GM21423 (cell line): ENCODE data around the gene WWP2.

ENCODE experiments used
- ATAC-seq: cut with Tn5 transposase; IDR thresholded peaks from one replicate; pipeline ENCODE4 v1.9.1; 2021; ENCODE audit warnings: mild to moderate bottlenecking, moderate library complexity; ENCODE audit not compliant: unreplicated experiment

Gene WWP2

DNA sequence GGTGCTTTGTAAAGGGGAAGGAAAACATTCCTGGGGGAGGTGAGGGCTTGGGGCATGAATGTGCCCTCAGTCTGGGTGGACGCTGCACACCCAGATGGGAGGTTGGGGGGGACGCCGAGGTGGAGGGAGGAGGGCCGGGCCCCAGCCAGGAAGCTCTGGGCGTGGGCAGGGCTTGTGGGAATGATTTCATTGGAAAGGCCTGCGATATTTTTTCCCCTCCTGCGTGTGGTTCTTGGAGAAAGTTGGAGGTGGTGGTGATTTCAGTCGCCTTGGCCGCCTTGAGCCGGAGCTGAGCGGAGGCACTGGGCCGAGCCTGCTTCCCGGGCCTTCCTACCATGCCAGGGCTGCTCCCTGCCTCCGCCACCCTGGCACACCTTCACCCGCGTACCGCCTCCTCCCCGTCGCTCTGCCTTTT is 162.7 kb downstream of the WWP2 start:
- no peak for ATAC-seq

DNA sequence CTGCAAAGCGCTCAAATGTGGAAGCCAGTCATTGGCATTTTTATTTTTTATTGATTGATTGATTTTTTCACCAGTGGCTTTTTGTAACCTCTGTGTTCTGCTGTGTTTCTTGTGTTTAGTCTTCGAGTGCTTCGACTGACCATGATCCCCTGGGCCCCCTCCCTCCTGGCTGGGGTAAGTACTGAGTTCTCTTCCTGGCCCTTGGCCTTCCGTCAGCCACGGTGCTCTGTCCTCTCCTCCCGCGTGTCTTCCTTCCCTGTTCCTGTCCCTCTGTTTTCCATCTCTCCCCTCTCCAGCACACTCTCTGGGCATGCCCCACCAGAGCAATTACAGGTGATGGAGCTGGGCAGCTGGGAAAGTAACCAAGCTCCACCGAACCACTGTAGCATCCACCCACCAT is 163.2 kb downstream of the WWP2 start:
- no peak for ATAC-seq

DNA sequence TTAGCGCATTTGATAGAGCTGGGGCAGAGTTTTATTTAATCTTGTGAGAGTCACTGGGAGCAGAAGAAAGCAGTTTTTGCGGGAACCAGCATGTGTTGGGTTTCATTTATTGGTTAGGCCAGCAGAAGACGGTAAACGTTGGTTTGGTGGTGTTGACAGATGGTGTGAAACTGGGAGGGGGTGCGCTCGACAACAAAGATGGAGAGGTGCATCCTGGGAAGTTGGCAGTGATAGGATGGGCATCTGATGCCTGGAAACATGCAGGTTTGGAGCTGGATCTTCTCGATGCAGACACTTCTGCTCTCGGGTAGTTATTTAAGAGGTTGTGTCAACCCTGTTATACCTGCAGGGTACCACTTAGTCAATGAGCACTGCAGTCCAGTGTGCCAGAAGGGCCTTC is 164.1 kb downstream of the WWP2 start:
- ATAC-seq: no peak

DNA sequence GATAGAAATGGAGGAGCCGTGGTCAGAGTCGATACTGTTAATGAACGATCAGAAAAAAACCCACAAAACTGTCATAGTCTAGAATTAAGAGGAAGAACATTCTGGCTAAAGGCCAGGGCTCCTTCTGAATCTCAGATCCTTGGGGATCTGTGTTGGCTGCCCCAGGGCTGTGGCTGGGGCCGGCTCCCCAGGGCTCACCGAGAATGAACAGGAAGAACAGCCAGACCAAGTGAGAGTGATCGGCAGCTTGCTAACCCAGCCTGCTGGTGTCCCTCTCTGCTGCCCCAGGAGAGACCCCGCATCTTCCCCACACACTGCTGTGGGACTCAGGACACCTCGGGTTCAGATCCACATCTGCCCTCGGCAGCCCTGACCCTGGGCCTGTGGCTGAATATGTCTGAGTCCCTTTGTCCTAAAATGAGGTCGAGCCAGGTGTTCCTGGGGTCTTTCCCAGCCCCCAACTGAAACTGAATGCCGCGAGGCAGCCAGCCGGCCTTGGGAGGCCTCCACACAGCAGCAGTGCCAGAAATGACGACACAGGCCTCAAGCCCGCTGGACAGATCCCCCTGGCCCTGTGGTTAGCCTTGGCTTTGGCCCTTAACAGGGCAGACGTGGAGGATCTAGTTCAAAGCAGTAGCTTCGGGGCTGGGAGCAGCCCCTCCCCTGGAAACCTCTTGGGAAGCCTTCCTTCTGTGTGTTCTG is 165.1 kb downstream of the WWP2 start:
- ATAC-seq: no peak

DNA sequence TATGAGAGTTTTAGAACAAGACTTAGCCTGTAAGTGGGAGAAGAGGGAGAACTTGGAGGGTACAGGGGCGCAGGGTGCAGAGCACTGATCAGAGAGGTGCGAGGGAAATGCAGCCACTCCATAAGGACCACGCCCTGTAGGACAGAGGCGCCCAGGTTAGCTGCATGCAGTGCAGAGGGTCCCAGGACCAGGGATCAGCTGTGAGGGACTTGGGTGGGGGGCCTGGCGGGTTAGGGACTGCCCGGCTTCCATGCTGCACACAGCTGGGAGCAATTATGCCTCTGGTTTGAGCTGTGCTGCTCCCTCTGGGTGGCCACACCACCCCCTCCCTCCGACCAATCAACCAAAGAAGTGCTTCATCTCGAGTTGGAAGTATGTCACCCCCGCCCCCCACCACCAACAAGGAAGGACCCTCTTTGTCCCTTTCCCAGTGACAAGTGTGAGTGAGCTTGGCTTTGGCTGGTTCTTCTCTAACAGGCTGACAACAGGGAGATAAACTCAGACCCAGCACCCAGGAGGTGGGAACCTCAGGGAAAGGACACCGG is 166.8 kb downstream of the WWP2 start:
- no peak for ATAC-seq

DNA sequence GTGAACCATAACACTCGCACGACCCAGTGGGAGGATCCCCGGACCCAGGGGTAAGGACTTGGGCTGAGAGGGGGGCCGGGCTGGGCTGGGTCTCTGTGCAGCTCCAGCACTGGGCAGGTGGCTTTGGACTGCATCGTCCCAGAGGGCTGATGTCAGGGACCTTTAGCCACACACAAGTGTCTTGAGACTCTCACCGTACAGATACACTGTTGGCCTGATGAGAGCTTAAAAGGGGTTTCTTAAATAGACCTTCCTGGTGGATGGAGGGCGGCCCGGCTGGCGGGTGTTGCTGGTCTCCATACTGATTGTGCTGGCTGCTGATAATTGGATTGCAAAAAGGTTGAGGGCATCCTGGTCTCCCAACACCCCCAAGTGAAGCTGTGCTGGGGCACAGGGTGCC is 167.3 kb downstream of the WWP2 start:
- no peak for ATAC-seq

DNA sequence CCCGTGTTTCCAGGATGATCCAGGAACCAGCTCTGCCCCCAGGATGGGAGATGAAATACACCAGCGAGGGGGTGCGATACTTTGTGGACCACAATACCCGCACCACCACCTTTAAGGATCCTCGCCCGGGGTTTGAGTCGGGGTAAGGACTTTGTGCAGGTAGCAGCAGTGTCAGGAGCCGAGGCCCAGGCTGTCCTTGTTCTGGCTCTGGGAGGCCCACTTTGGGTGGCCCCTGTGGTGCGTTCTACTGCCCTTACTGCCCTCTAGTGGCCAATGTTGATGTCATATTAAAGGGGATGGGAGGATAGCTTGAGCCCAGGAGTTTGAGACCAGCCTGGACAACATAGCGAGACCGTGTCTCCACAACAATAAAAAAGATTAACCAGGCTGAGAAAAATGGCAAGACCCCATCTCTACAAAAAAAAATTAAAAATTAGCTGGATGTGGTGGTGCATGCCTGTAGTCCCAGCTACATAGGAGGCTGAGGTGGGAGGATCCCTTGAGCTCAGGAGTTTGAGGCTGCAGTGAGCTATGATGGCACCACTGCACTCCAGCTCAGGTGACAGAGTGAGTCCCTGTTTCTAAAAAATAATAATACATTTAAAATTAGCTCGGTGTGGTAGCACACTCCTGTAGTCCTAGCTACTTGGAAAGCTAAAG is 168.1 kb downstream of the WWP2 start:
- ATAC-seq: no peak

DNA sequence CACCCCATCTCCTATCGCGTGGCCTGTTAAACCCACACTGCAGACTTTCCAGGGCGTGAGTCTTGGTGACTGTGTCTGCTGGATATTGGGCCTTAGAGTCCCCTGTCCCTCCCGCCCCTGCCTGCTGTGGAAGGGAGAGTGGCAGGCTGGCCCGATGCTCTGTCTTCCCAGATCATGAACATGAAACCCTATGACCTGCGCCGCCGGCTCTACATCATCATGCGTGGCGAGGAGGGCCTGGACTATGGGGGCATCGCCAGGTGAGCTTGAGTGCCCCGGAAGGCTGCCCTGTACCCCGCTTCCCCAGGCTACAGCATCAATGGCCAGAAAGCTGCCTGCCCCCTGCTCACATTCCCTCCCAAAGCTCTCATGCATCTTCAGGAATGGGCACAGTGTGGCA is 169.5 kb downstream of the WWP2 start:
- no peak for ATAC-seq

DNA sequence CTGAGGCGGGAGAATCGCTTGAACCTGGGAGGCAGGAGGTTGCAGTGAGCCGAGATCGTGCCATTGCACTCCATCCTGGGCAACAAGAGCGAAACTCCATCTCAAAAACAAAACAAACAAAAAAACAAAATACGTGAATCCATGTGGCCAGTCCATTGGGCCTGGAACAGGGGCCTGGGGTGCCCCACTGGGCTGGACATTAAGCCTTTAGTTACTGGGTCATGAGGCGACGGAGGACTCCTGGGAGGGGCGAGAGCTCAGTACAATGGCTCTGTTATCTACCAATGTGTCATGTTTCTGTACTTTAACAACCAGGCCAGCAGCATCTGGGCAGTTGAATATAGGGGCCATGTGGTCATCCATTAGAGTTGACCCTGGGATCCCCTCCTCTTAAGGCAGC is 170.1 kb downstream of the WWP2 start:
- no peak for ATAC-seq

DNA sequence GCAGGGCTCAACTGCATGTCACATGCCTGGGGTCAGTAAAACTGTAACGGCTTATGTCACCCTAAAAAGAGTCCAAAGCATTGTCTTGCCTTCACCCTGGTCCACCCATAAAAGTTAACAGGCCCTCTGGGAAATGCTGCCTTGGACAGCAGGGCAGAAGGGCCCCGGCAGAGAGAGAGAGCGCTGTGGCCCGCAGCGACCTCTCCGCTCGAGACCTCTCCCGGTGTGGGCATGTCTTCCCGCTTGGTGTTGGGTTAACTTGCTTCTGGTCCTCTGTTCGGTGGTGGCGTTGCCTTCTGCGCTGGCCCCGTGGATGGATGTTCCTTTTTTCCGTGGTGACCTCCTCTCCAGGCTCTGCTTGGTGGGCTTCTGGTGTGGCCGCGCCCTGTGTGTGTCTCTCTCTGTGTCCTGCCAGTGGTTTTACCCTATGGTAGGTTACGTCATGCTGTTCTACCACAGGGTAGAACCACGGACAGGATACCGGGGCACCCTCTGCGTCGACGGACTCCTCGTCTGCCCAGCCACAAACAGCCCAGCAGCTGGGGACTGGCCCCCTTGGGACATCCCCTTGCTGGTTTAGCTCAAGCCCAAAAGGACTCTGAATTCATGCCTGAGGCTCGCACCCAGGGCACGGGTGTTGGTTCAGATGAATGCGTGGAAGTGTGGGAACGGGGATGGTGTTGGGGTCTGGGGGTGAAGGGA is 170.7 kb downstream of the WWP2 start:
- ATAC-seq: no peak

DNA sequence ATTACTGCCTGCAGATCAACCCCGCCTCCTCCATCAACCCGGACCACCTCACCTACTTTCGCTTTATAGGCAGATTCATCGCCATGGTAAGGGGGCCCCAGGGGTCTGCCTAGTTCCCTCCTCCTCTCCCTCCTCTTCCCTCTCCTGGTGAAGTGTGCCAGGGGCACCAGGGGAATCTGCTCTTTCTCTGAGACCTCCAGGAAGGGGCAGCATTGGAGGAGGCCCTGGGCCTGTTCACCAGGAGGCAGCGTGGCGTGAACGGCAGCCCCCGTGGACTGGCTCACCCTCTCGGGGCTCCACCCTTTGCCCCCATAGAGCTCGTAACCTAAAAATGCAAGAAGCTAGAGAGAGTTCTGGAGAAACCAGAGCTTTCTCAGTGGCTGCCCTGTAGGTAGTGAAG is 171.9 kb downstream of the WWP2 start:
- no peak for ATAC-seq

DNA sequence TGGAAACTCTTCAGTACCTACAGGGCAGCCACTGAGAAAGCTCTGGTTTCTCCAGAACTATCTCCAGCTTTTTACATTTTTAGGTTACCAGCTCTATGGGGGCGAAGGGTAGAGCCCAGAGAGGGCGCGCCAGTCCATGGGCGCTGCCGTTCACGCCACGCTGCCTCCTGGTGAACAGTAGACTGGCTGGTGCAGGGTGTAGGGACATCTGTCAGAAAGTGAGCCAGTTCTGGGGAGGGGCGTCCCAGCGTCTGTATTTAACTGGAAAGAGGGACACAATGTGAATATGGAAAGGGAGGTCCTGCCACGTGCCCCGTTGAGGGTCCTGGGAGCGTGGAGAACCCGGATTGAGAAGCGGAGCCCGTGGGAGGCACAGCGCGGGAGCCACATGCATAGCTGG is 172.6 kb downstream of the WWP2 start:
- no peak for ATAC-seq

DNA sequence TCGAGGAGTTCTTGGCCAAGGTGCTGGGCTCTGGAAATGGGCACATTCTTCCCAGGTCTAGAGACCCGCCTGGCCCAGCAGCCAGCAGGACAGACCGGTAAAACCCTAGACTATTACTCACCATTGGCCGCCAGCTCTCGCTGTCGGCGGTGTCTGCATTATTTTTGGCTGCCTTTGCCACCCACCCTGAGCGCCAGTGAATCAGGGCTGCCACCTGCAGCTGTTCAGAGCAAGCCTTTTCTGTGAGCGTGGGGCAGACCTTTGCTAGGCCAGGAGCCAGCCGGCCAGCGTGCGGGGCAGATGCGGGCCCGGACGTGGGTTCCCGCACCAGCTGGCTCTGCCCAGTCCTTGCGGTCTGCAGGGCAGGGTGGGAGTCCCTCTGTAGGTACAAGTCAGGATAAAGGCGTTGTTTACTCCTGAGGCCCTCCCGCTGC is 173.2 kb downstream of the WWP2 start:
- no peak for ATAC-seq

DNA sequence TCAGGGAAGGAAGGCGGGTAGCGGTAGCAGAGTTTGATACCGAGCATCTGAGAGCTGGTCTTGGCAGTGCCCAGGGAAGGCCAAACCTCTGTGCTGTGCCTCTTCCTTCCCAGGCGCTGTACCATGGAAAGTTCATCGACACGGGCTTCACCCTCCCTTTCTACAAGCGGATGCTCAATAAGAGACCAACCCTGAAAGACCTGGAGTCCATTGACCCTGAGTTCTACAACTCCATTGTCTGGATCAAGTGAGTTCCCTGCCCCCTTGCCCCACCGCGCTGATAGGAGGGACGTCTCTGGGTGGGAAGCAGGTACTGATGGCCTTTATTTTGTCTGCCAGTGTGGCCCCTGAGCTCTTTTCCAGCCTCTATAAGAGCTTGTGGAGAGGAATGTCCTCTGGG is 173.6 kb downstream of the WWP2 start:
- ATAC-seq: no peak

DNA sequence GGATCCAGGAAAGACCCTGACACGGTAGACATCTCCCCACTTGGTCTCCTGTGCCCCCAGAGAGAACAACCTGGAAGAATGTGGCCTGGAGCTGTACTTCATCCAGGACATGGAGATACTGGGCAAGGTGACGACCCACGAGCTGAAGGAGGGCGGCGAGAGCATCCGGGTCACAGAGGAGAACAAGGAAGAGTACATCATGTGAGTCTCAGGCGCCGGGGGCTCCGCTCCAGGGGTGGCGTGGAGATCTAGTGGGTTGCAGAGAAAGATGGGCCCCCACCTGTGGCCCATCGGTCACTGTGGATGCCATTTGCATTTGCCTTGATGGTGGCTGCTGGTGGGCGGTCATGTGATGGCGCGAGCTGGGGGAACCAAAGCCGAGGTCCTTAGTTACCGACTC is 174.1 kb downstream of the WWP2 start:
- no peak for ATAC-seq

DNA sequence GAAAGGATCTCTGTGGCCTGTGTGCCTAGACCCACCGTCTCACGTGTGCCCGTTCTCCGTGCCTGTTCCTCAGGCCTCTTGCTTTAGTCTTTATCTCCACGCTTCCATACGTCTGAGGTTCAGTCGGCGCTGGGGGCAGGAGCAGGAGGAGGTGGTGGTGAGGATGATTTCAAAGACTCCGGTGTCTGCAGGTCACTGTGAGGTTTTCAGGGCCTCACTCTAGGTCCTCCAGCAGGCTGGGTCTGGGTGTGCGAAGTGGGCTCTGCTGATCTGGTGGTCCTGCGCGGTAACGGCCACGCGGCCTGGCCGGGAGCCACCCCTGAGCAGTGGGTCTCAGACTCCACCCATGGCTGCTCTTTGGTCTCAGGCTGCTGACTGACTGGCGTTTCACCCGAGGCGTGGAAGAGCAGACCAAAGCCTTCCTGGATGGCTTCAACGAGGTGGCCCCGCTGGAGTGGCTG is 174.6 kb downstream of the WWP2 start:
- ATAC-seq: no peak

DNA sequence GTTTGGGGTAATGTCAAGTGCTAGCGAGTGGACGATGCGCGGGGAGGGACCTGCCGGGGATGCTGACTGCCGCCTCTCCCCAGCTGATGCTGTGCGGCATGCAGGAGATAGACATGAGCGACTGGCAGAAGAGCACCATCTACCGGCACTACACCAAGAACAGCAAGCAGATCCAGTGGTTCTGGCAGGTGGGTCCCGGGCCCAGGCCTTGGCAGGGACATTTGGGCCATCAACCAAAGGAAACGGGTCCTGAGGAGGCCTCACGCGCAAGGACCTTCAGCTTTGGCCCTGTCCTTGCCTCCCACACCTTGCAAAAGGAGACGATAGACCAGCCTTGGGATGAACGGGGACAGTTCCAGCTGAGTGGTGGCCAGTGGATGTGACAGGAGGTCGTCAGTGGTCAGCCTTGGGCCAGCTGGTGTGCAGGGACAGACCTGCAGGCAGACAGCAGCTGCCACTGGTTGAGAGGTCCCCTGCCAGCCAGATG is 175.4 kb downstream of the WWP2 start:
- no peak for ATAC-seq

DNA sequence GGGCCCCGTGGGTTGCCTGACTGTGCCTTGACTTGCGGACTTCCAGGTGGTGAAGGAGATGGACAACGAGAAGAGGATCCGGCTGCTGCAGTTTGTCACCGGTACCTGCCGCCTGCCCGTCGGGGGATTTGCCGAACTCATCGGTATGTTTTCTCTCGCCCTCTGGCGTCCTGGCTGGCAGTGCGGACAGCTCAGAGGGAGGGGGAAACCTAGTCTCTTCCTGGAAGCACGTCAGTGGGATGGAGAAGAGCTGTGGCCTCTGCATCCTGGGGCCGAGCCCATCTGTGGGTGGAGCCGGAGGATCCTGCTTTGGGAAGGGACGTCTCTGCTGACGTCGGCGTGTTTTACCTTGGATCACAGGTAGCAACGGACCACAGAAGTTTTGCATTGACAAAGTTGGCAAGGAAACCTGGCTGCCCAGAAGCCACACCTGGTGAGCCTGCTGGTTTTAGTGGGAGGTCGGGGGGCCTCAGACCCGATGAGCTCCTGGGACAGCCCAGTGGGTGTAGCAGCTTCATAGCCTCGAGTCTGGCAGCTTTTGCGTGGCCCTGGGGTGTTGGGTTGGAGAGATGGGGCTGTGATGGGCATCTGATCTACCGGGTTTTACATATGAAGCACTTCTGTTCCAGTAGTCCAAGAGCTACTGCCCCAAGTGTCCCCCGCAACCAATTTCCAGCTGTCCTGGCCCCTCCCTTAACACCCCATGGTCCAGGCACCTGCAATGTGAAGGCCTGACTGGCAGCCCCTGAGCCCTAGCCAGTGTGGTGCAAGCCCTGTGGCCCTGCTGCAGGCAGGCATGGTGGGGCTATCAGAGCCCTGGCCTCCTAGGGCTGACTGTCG is 177.1 kb downstream of the WWP2 start:
- ATAC-seq: no peak

DNA sequence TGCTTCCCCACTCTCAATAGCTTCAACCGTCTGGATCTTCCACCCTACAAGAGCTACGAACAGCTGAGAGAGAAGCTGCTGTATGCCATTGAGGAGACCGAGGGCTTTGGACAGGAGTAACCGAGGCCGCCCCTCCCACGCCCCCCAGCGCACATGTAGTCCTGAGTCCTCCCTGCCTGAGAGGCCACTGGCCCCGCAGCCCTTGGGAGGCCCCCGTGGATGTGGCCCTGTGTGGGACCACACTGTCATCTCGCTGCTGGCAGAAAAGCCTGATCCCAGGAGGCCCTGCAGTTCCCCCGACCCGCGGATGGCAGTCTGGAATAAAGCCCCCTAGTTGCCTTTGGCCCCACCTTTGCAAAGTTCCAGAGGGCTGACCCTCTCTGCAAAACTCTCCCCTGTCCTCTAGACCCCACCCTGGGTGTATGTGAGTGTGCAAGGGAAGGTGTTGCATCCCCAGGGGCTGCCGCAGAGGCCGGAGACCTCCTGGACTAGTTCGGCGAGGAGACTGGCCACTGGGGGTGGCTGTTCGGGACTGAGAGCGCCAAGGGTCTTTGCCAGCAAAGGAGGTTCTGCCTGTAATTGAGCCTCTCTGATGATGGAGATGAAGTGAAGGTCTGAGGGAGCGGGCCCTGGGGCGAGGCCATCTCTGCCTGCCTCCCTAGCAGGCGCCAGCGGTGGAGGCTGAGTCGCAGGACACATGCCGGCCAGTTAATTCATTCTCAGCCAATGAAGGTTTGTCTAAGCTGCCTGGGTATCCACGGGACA is 177.9 kb downstream of the WWP2 start:
- ATAC-seq: no peak

DNA sequence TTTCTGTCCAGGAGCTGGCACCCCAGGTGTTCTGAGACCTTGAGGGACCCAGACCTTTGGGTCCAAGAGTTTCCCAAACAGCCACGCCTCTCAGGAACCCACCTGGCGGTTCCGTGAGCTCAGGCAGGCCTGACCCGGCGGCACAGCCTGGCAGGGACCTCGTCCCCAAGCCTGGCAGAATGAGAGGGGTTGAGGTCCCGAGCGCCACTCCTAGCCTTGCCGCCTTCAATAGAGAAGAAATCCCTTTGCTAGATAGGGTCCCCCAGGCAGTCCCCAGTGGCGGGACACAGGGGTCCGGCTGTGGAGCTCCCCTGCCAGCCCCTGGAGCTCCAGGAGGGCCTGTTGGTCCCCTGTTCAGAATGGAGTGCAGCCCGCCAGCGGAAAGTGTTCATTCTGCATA is 178.5 kb downstream of the WWP2 start:
- no peak for ATAC-seq
